SK-N-SH (cell line): ENCODE measurements around the gene MAF. TPM values are rescaled to one million over a fixed set of nuclear protein-coding genes. Genes with fewer than 3 reads are reported as not detected.

Experiments used
- CTCF ChIA-PET: fragments of 300-600, 350-600 bp; formaldehyde crosslinking; extraction: SDS; loops from one replicate; lab custom pipeline; 2021; lab: Yijun Ruan, JAX
- POLR2A ChIA-PET: fragments of 350-600 bp; sonication (Branson Sonifier 250); formaldehyde crosslinking; extraction: SDS; loops from one replicate; lab custom pipeline; 2020; ENCODE audit warnings: antibody characterized with exemption, inconsistent platforms; lab: Yijun Ruan, JAX
- DNase-seq: peaks from one replicate; pipeline ENCODE4 v3.0.0; 2012
- H2AFZ ChIP-seq: fragments of 200-600 bp; sonication (generic); 2 replicates; pipeline ENCODE4 v1.8.1; 2016; ENCODE audit warnings: antibody characterized with exemption, mild to moderate bottlenecking, low read depth
- H3F3A ChIP-seq: fragments of 200-600 bp; sonication (generic); replicated peaks from 2 replicates; pipeline ENCODE3; 2016; ENCODE audit warnings: antibody characterized with exemption, mild to moderate bottlenecking; ENCODE audit not compliant: insufficient read depth
- H3K27ac ChIP-seq, 2 experiments: fragments of 200-500 bp in 1 of 2; fragments of 200-600 bp in 1 of 2; sonication (Bioruptor generic) in 1 of 2; sonication (generic), shearing (Covaris generic) in 1 of 2; 2 replicates each; pipeline versions ENCODE4 v1.5.1 to v1.6.1; 2014 to 2016; ENCODE audit warnings: low read depth in 2 of 2, inconsistent platforms in 1 of 2, low read length in 1 of 2, mild to moderate bottlenecking in 1 of 2, mixed read lengths in 1 of 2
- H3K27me3 ChIP-seq: fragments of 200-600 bp; sonication (generic), shearing (Covaris generic); 2 replicates; pipeline ENCODE4 v1.6.1; 2016; ENCODE audit warnings: mixed run types; ENCODE audit not compliant: insufficient read depth
- H3K36me3 ChIP-seq, 2 experiments: fragments of 200-500 bp in 1 of 2; fragments of 200-600 bp in 1 of 2; sonication (Bioruptor generic) in 1 of 2; sonication (generic) in 1 of 2; replicated peaks in 1 of 2; 2 replicates each; pipeline versions ENCODE3 to v1.5.1; 2014 to 2016; ENCODE audit warnings: low read length in 1 of 2, mild to moderate bottlenecking in 1 of 2; ENCODE audit not compliant: insufficient read depth in 2 of 2, control insufficient read depth in 1 of 2
- H3K4me1 ChIP-seq, 2 experiments: fragments of 200-500 bp in 1 of 2; fragments of 200-600 bp in 1 of 2; sonication (Bioruptor generic) in 1 of 2; sonication (generic), shearing (Covaris generic) in 1 of 2; 2 replicates each; pipeline versions ENCODE4 v1.5.1 to v1.6.1; 2014 to 2016; ENCODE audit warnings: low read depth in 1 of 2, low read length in 1 of 2, mixed run types in 1 of 2; ENCODE audit not compliant: insufficient read depth in 2 of 2, control insufficient read depth in 1 of 2
- H3K4me2 ChIP-seq: fragments of 200-600 bp; sonication (generic), shearing (Covaris generic); 2 replicates; pipeline ENCODE4 v1.6.1; 2017; ENCODE audit warnings: mixed run types
- H3K4me3 ChIP-seq, 2 experiments: fragments of 200-500 bp in 1 of 2; fragments of 200-600 bp in 1 of 2; sonication (Bioruptor generic) in 1 of 2; sonication (generic), shearing (Covaris generic) in 1 of 2; 2 replicates each; pipeline versions ENCODE4 v1.5.1 to v1.8.1; 2014 to 2016; ENCODE audit warnings: low read depth in 2 of 2, inconsistent platforms in 1 of 2, low read length in 1 of 2, mild to moderate bottlenecking in 1 of 2, mixed read lengths in 1 of 2, moderate library complexity in 1 of 2
- H3K79me2 ChIP-seq: fragments of 200-600 bp; sonication (generic); 2 replicates; pipeline ENCODE4 v1.8.1; 2017; ENCODE audit warnings: mild to moderate bottlenecking; ENCODE audit not compliant: insufficient read depth
- H3K9ac ChIP-seq: fragments of 200-600 bp; sonication (generic); 2 replicates; pipeline ENCODE4 v1.6.1; 2017; ENCODE audit warnings: mixed run types
- H3K9me2 ChIP-seq: fragments of 200-600 bp; sonication (generic); 2 replicates; pipeline ENCODE4 v1.6.1; 2017; ENCODE audit warnings: mixed run types
- H3K9me3 ChIP-seq: fragments of 200-600 bp; sonication (generic); 2 replicates; pipeline ENCODE4 v1.6.1; 2017; ENCODE audit warnings: mixed run types, mild to moderate bottlenecking, moderate library complexity
- H4K20me1 ChIP-seq: fragments of 200-600 bp; sonication (generic); 2 replicates; pipeline ENCODE4 v1.6.1; 2017; ENCODE audit warnings: mild to moderate bottlenecking, mixed run types; ENCODE audit not compliant: insufficient read depth
- EZH2phosphoT487 ChIP-seq: fragments of 200-600 bp; sonication (generic); IDR thresholded peaks from 2 replicates; pipeline ENCODE4 v1.6.1; 2017; ENCODE audit warnings: low read depth, mixed run types, mild to moderate bottlenecking, antibody characterized with exemption, moderate library complexity, borderline replicate concordance
- FOSL2 ChIP-seq: IDR thresholded peaks from 2 replicates; pipeline ENCODE4 v1.4.0; 2012; ENCODE audit warnings: low read depth, mild to moderate bottlenecking, moderate library complexity, borderline replicate concordance
- FOXJ3 ChIP-seq: sonication (generic); formaldehyde crosslinking; IDR thresholded peaks from 2 replicates; pipeline ENCODE4 v1.5.1; 2020; ENCODE audit warnings: mild to moderate bottlenecking, missing genetic modification reagents
- FOXM1 ChIP-seq: IDR thresholded peaks from 2 replicates; pipeline ENCODE4 v1.4.0; 2012; ENCODE audit warnings: low read depth, mild to moderate bottlenecking
- GABPA ChIP-seq: IDR thresholded peaks from 2 replicates; pipeline ENCODE4 v1.4.0; 2012; ENCODE audit warnings: low read depth, mild to moderate bottlenecking
- JUND ChIP-seq: IDR thresholded peaks from 2 replicates; pipeline ENCODE4 v1.4.0; 2012
- MEF2A ChIP-seq: IDR thresholded peaks from 2 replicates; pipeline ENCODE4 v1.4.0; 2012; ENCODE audit warnings: low read depth, borderline replicate concordance
- POLR2AphosphoS5 ChIP-seq: IDR thresholded peaks from 2 replicates; pipeline ENCODE4 v1.6.1; 2012; ENCODE audit warnings: low read depth, low read length
- RFX5 ChIP-seq: IDR thresholded peaks from 2 replicates; pipeline ENCODE4 v1.6.1; 2012; ENCODE audit warnings: mild to moderate bottlenecking, improper control_type of control experiment, low read length
- RXRA ChIP-seq: IDR thresholded peaks from 2 replicates; pipeline ENCODE4 v1.4.0; 2012; ENCODE audit warnings: low read depth, mild to moderate bottlenecking, borderline replicate concordance
- SIN3A ChIP-seq: IDR thresholded peaks from 2 replicates; pipeline ENCODE4 v1.6.1; 2012; ENCODE audit warnings: low read depth, mild to moderate bottlenecking, low read length, moderate library complexity, borderline replicate concordance
- TAF1 ChIP-seq: IDR thresholded peaks from 2 replicates; pipeline ENCODE4 v1.6.1; 2012; ENCODE audit warnings: low read depth, mild to moderate bottlenecking, low read length, moderate library complexity, borderline replicate concordance
- TCF12 ChIP-seq: IDR thresholded peaks from 2 replicates; pipeline ENCODE4 v1.4.0; 2012
- TEAD4 ChIP-seq: IDR thresholded peaks from 2 replicates; pipeline ENCODE4 v1.4.0; 2012; ENCODE audit warnings: mild to moderate bottlenecking, borderline replicate concordance; ENCODE audit not compliant: insufficient read depth
- YY1 ChIP-seq: IDR thresholded peaks from 2 replicates; pipeline ENCODE4 v1.4.0; 2012; ENCODE audit warnings: low read depth, mild to moderate bottlenecking
- WGBS: methylation state at CpG from one replicate; pipeline ENCODE4 v1.1.6; 2017; ENCODE audit warnings: low lambda C conversion rate; 5-methylcytosine and 5-hydroxymethylcytosine counted together
- polyA plus RNA-seq, 3 experiments: library from polyadenylated mRNA; depleted of rRNA; stranded (reverse); fragments of >200 nt; gene quantifications; 2 replicates each; pipeline ENCODE4 v1.2.3, GENCODE V29; 2012
- TF ChIP-seq, protein P1 (sequence below): IDR thresholded peaks from 2 replicates; pipeline ENCODE4; 2012
- TF ChIP-seq, protein P2 (sequence below): fragments of 200-600 bp; sonication (generic); IDR thresholded peaks from 2 replicates; pipeline ENCODE4 v1.6.1; 2017; ENCODE audit warnings: antibody characterized with exemption, mild to moderate bottlenecking, moderate library complexity
- TF ChIP-seq, protein P3 (sequence below): IDR thresholded peaks from 2 replicates; pipeline ENCODE4 v1.6.1; 2012; ENCODE audit warnings: mild to moderate bottlenecking, low read depth, low read length, moderate library complexity
- TF ChIP-seq, protein P4 (sequence below): IDR thresholded peaks from 2 replicates; pipeline ENCODE4 v1.4.0; 2012; ENCODE audit warnings: low read depth, borderline replicate concordance

MAF gene
- polyA plus RNA-seq, 1 of the 3 experiments (the other 2 are of a cell fraction), result 0.23 TPM

DNA sequence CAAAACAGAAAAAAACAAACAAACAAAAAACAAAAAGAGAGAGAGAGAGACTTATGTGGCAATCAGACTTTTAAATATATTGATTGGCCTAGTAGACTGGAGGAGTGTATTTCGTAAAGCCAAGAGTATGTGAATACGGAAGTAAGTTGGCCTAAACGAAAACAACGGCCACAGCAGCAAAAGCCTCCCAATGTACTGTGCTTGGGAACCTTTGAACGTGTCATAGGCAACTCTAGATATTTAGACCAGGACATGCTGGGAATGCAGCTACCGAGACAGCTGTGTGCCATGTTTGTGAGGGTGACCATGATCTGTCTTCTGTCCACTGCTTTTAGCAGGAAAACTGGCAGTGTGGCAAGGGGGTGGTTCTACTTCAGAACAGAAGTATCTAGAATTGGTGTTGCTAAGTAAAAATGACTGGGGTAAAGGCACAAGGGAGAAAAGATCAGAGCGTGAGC, 7.4 kb downstream of the MAF start:
- TF ChIP-seq SIN3A, result no peak
- TF ChIP-seq, all 33 proteins: peak for 0
- H3K9me2 ChIP-seq, result no peaks in the 10 kb centered on the region
- ChIA-PET POLR2A (no interaction called here), CTCF (interaction anchor here (2.5 kb wide), 1 partner anchor 9 kb away, joined by 9 read pairs; no protein-coding TSS in a partner anchor)
- H3K4me2 ChIP-seq, result no peak overlapping the region
- H3K27me3 ChIP-seq, result no peaks in the 10 kb centered on the region
- H3K9me3 ChIP-seq, result no peaks in the 10 kb centered on the region
- no peaks in the 10 kb centered on the region for H3K4me1 ChIP-seq
- 53% methylated on average over 7 of the region's 7 CpGs for WGBS
- no peak overlapping the region for H2AFZ ChIP-seq
- no peaks in the 10 kb centered on the region for H3K36me3 ChIP-seq
- DNase-seq, result no peak
- H3F3A ChIP-seq, result no peaks in the 10 kb centered on the region
- no peak overlapping the region for H3K9ac ChIP-seq
- H4K20me1 ChIP-seq, result no peaks in the 10 kb centered on the region
- no peaks in the 10 kb centered on the region for H3K79me2 ChIP-seq
- H3K4me3 ChIP-seq, result no peak overlapping the region
- H3K27ac ChIP-seq, result no peak overlapping the region

DNA sequence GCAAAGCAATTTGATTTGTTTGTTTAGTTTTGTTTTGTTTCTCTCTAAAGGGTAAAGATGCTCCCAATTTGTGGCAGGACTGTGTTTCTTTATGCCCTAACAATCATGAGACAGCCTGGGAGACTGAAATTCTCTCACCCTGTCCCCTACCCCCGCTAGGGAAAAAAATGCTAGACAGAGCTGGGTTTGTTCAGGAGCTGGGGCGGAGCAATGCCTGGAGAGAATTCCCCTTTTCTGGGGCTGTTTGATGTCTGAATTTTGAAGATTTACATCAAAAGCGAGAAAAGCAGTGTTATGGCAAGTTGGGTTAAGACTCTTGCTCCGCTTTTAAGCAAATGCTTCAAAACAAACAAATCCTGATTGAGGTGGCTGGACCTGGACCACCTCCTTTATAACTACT, 8.4 kb downstream of the MAF start:
- H3K27me3 ChIP-seq, result no peaks in the 10 kb centered on the region
- H3K79me2 ChIP-seq, result no peaks in the 10 kb centered on the region
- no peak overlapping the region for H2AFZ ChIP-seq
- no peaks in the 10 kb centered on the region for H3K9me3 ChIP-seq
- no peak overlapping the region for H3K4me3 ChIP-seq
- no peak for DNase-seq
- no peaks in the 10 kb centered on the region for H3F3A ChIP-seq
- 37% methylated on average over 4 of the region's 4 CpGs for WGBS
- no peaks in the 10 kb centered on the region for H4K20me1 ChIP-seq
- H3K4me2 ChIP-seq, result no peak overlapping the region
- TF ChIP-seq YY1, result no peak
- TF ChIP-seq RXRA, result no peak
- TF ChIP-seq, protein P1, sequence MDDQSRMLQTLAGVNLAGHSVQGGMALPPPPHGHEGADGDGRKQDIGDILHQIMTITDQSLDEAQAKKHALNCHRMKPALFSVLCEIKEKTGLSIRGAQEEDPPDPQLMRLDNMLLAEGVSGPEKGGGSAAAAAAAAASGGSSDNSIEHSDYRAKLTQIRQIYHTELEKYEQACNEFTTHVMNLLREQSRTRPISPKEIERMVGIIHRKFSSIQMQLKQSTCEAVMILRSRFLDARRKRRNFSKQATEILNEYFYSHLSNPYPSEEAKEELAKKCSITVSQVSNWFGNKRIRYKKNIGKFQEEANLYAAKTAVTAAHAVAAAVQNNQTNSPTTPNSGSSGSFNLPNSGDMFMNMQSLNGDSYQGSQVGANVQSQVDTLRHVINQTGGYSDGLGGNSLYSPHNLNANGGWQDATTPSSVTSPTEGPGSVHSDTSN, result no peak
- TF ChIP-seq TCF12, result no peak
- TF ChIP-seq FOXJ3 (CRISPR knock-in tag), result no peak
- no peak for TF ChIP-seq FOXM1
- no peak for TF ChIP-seq POLR2AphosphoS5
- TF ChIP-seq, protein P2, sequence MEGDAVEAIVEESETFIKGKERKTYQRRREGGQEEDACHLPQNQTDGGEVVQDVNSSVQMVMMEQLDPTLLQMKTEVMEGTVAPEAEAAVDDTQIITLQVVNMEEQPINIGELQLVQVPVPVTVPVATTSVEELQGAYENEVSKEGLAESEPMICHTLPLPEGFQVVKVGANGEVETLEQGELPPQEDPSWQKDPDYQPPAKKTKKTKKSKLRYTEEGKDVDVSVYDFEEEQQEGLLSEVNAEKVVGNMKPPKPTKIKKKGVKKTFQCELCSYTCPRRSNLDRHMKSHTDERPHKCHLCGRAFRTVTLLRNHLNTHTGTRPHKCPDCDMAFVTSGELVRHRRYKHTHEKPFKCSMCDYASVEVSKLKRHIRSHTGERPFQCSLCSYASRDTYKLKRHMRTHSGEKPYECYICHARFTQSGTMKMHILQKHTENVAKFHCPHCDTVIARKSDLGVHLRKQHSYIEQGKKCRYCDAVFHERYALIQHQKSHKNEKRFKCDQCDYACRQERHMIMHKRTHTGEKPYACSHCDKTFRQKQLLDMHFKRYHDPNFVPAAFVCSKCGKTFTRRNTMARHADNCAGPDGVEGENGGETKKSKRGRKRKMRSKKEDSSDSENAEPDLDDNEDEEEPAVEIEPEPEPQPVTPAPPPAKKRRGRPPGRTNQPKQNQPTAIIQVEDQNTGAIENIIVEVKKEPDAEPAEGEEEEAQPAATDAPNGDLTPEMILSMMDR, result no peak
- TF ChIP-seq JUND, result no peak
- TF ChIP-seq MEF2A, result no peak
- no peak for TF ChIP-seq TEAD4
- TF ChIP-seq, protein P3, sequence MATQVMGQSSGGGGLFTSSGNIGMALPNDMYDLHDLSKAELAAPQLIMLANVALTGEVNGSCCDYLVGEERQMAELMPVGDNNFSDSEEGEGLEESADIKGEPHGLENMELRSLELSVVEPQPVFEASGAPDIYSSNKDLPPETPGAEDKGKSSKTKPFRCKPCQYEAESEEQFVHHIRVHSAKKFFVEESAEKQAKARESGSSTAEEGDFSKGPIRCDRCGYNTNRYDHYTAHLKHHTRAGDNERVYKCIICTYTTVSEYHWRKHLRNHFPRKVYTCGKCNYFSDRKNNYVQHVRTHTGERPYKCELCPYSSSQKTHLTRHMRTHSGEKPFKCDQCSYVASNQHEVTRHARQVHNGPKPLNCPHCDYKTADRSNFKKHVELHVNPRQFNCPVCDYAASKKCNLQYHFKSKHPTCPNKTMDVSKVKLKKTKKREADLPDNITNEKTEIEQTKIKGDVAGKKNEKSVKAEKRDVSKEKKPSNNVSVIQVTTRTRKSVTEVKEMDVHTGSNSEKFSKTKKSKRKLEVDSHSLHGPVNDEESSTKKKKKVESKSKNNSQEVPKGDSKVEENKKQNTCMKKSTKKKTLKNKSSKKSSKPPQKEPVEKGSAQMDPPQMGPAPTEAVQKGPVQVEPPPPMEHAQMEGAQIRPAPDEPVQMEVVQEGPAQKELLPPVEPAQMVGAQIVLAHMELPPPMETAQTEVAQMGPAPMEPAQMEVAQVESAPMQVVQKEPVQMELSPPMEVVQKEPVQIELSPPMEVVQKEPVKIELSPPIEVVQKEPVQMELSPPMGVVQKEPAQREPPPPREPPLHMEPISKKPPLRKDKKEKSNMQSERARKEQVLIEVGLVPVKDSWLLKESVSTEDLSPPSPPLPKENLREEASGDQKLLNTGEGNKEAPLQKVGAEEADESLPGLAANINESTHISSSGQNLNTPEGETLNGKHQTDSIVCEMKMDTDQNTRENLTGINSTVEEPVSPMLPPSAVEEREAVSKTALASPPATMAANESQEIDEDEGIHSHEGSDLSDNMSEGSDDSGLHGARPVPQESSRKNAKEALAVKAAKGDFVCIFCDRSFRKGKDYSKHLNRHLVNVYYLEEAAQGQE, result no peak
- TF ChIP-seq, protein P4, sequence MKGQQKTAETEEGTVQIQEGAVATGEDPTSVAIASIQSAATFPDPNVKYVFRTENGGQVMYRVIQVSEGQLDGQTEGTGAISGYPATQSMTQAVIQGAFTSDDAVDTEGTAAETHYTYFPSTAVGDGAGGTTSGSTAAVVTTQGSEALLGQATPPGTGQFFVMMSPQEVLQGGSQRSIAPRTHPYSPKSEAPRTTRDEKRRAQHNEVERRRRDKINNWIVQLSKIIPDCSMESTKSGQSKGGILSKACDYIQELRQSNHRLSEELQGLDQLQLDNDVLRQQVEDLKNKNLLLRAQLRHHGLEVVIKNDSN, result no peak
- no peak for TF ChIP-seq RFX5
- no peak for TF ChIP-seq TAF1
- no peak for TF ChIP-seq GABPA
- TF ChIP-seq FOSL2, result no peak
- TF ChIP-seq EZH2phosphoT487, result no peak
- ChIA-PET CTCF (interaction anchor here (2.5 kb wide), 1 partner anchor 10 kb away, joined by 9 read pairs; no protein-coding TSS in a partner anchor), POLR2A (no interaction called here)
- H3K27ac ChIP-seq, result no peak overlapping the region
- H3K4me1 ChIP-seq, result no peaks in the 10 kb centered on the region
- no peaks in the 10 kb centered on the region for H3K36me3 ChIP-seq
- H3K9ac ChIP-seq, result no peak overlapping the region
- no peaks in the 10 kb centered on the region for H3K9me2 ChIP-seq
